GM18520 (cell line): ENCODE results near the gene TP53I11.

ENCODE experiments used
- ATAC-seq: cut with Tn5 transposase; IDR thresholded peaks from one replicate; pipeline ENCODE4 v1.9.1; 2021; ENCODE audit not compliant: unreplicated experiment

Gene TP53I11

GRCh38 chr11:44957776-44958564, 7.3 kb upstream of the TP53I11 start:
- no peak for ATAC-seq

- no peak for ATAC-seq
Observed at GRCh38 chr11:44957040-44957515, 6.4 kb upstream of the TP53I11 start.

GRCh38 chr11:44955015-44955738, 4.5 kb upstream of the TP53I11 start:
- ATAC-seq: no peak

- no peak for ATAC-seq
Observed at GRCh38 chr11:44954051-44954906, 3.6 kb upstream of the TP53I11 start.

- no peak for ATAC-seq
Observed at GRCh38 chr11:44952500-44953260, 2.0 kb upstream of the TP53I11 start.

GRCh38 chr11:44952082-44952481, 1.4 kb upstream of the TP53I11 start:
- no peak for ATAC-seq

GRCh38 chr11:44950031-44950624, 555 bp downstream of the TP53I11 start:
- no peak for ATAC-seq

- ATAC-seq: no peak
Observed at GRCh38 chr11:44949160-44950030, 1.3 kb downstream of the TP53I11 start.

- no peak for ATAC-seq
Observed at GRCh38 chr11:44948155-44948554, 2.5 kb downstream of the TP53I11 start.

GRCh38 chr11:44947114-44947513, 3.6 kb downstream of the TP53I11 start:
- no peak for ATAC-seq

- no peak for ATAC-seq
Observed at GRCh38 chr11:44946263-44946662, 4.4 kb downstream of the TP53I11 start.

GRCh38 chr11:44945666-44946065, 5.0 kb downstream of the TP53I11 start:
- ATAC-seq: no peak

- no peak for ATAC-seq
Observed at GRCh38 chr11:44944853-44945235, 5.8 kb downstream of the TP53I11 start.

- ATAC-seq: no peak
Observed at GRCh38 chr11:44944181-44944852, 6.4 kb downstream of the TP53I11 start.

GRCh38 chr11:44943696-44944095, 7.0 kb downstream of the TP53I11 start:
- no peak for ATAC-seq

GRCh38 chr11:44943118-44943517, 7.6 kb downstream of the TP53I11 start:
- no peak for ATAC-seq

- no peak for ATAC-seq
Observed at GRCh38 chr11:44942029-44942955, 8.4 kb downstream of the TP53I11 start.
